HG03342 (cell line): ENCODE measurements around the gene SGTB.
A peak's percentile ranks its signal among the peaks of the same experiment; 100 is the strongest.
"Not testable (repeated sequence)": the region's sequence is repeated elsewhere in the genome, so short reads cannot be mapped to it uniquely, and the experiment has no call there.

ENCODE experiments used
- ATAC-seq: cut with Tn5 transposase; IDR thresholded peaks from one replicate; pipeline ENCODE4 v1.9.1; 2021; ENCODE audit warnings: mild to moderate bottlenecking, moderate library complexity; ENCODE audit not compliant: unreplicated experiment

Gene SGTB

GRCh38 chr5:65734921-65735320, 13.0 kb upstream of the SGTB start:
- ATAC-seq: no peak

- not testable (repeated sequence) for ATAC-seq
Observed at GRCh38 chr5:65734196-65734775, 12.4 kb upstream of the SGTB start.

- not testable (repeated sequence) for ATAC-seq
Observed at GRCh38 chr5:65732046-65732445, 10.1 kb upstream of the SGTB start.

- no peak for ATAC-seq
Observed at GRCh38 chr5:65730910-65731309, 9.0 kb upstream of the SGTB start.

GRCh38 chr5:65728218-65728617, 6.3 kb upstream of the SGTB start:
- ATAC-seq: no peak

- no peak for ATAC-seq
Observed at GRCh38 chr5:65727491-65728156, 5.7 kb upstream of the SGTB start.

GRCh38 chr5:65722575-65723403, 880 bp upstream of the SGTB start:
- no peak for ATAC-seq

GRCh38 chr5:65721050-65721719, 724 bp downstream of the SGTB start:
- ATAC-seq: peak; percentile 23

GRCh38 chr5:65718576-65719310, 3.2 kb downstream of the SGTB start:
- ATAC-seq: no peak

GRCh38 chr5:65708145-65708544, 13.8 kb downstream of the SGTB start:
- ATAC-seq: no peak

GRCh38 chr5:65707663-65708062, 14.2 kb downstream of the SGTB start:
- ATAC-seq: no peak

GRCh38 chr5:65704621-65705239, 17.2 kb downstream of the SGTB start:
- no peak for ATAC-seq

GRCh38 chr5:65702036-65702435, 19.9 kb downstream of the SGTB start:
- ATAC-seq: no peak

- peak; percentile 74 for ATAC-seq
Observed at GRCh38 chr5:65699338-65699737, 22.6 kb downstream of the SGTB start.

- no peak for ATAC-seq
Observed at GRCh38 chr5:65696892-65697291, 25.0 kb downstream of the SGTB start.

- no peak for ATAC-seq
Observed at GRCh38 chr5:65695896-65696295, 26.0 kb downstream of the SGTB start.

GRCh38 chr5:65695162-65695755, 26.6 kb downstream of the SGTB start:
- ATAC-seq: no peak

GRCh38 chr5:65693121-65693520, 28.8 kb downstream of the SGTB start:
- ATAC-seq: no peak

GRCh38 chr5:65682148-65682547, 39.8 kb downstream of the SGTB start:
- ATAC-seq: no peak

GRCh38 chr5:65676056-65676455, 45.9 kb downstream of the SGTB start:
- ATAC-seq: not testable (repeated sequence)
